IMR-90 (cell line): Measurements from ENCODE around the gene CFAP91. TPM values are rescaled to one million over a fixed set of nuclear protein-coding genes. Genes with fewer than 3 reads are reported as not detected.

ENCODE experiments used
- ATAC-seq: fragments of 200-7000 bp; cut with Tn5 transposase; 2 replicates; pipeline ENCODE4 v1.9.1; 2020; ENCODE audit warnings: low read depth, mild to moderate bottlenecking, moderate library complexity
- BruUV-seq: library from RNA; stranded (reverse); fragments of 400-500 nt; replicated peaks from 2 replicates; lab custom pipeline; 2021; lab: Mats Ljungman, UMichigan
- CTCF ChIA-PET: fragments of 300-600 bp; formaldehyde crosslinking; extraction: SDS; loops from one replicate; lab custom pipeline; 2021; ENCODE audit warnings: antibody characterized with exemption; lab: Yijun Ruan, JAX
- POLR2A ChIA-PET: fragments of 300-600 bp; sonication (Branson Sonifier 250); formaldehyde crosslinking; loops from one replicate; lab custom pipeline; 2022; ENCODE audit warnings: antibody characterized with exemption; ENCODE audit not compliant: unreplicated experiment; lab: Charles Lee
- DNase-seq: peaks from one replicate; pipeline ENCODE4 v3.0.0; 2013
- H2AFZ ChIP-seq: replicated peaks from 2 replicates; pipeline ENCODE3; 2013; ENCODE audit warnings: low read length, mild to moderate bottlenecking; ENCODE audit not compliant: poor library complexity
- H2AK5ac ChIP-seq: 2 replicates; pipeline ENCODE4 v1.6.1; 2013; ENCODE audit warnings: low read depth, low read length, inconsistent platforms
- H2AK9ac ChIP-seq: replicated peaks from 2 replicates; pipeline ENCODE3; 2013; ENCODE audit warnings: mild to moderate bottlenecking, low read depth, low read length, moderate library complexity; ENCODE audit not compliant: poor library complexity
- H2BK120ac ChIP-seq: 2 replicates; pipeline ENCODE4 v1.6.1; 2013; ENCODE audit warnings: low read depth, low read length, inconsistent platforms
- H2BK15ac ChIP-seq: 3 replicates; pipeline ENCODE4 v1.6.1; 2013; ENCODE audit warnings: low read depth, low read length, inconsistent platforms
- H2BK20ac ChIP-seq: 2 replicates; pipeline ENCODE4 v1.6.1; 2013; ENCODE audit warnings: low read depth, mild to moderate bottlenecking, inconsistent platforms, low read length, moderate library complexity
- H2BK5ac ChIP-seq: 2 replicates; pipeline ENCODE4 v1.6.1; 2013; ENCODE audit warnings: mild to moderate bottlenecking, low read depth, low read length, inconsistent platforms; ENCODE audit not compliant: poor library complexity, severe bottlenecking
- H3K14ac ChIP-seq: replicated peaks from 2 replicates; pipeline ENCODE4 v1.6.1; 2013; ENCODE audit warnings: low read depth, low read length, inconsistent platforms
- H3K18ac ChIP-seq: 2 replicates; pipeline ENCODE4 v1.6.1; 2013; ENCODE audit warnings: low read depth, low read length, control low read depth
- H3K23ac ChIP-seq: 2 replicates; pipeline ENCODE4 v1.6.1; 2013; ENCODE audit warnings: low read depth, low read length, inconsistent platforms
- H3K27ac ChIP-seq: 2 replicates; pipeline ENCODE4 v1.5.1; 2013; ENCODE audit warnings: mild to moderate bottlenecking, control low read depth, low read length; ENCODE audit not compliant: insufficient read depth
- H3K27me3 ChIP-seq: 2 replicates; pipeline ENCODE4 v1.6.1; 2013; ENCODE audit warnings: low read length; ENCODE audit not compliant: control insufficient read depth, insufficient read depth
- H3K36me3 ChIP-seq: 2 replicates; pipeline ENCODE4 v1.6.1; 2013; ENCODE audit warnings: low read length, mixed read lengths; ENCODE audit not compliant: control insufficient read depth, insufficient read depth
- H3K4ac ChIP-seq: 2 replicates; pipeline ENCODE4 v1.6.1; 2013; ENCODE audit warnings: low read depth, low read length, inconsistent platforms
- H3K4me1 ChIP-seq: 2 replicates; pipeline ENCODE4 v1.6.1; 2013; ENCODE audit warnings: low read length, mixed read lengths; ENCODE audit not compliant: control insufficient read depth, insufficient read depth
- H3K4me2 ChIP-seq: 2 replicates; pipeline ENCODE4 v1.6.1; 2013; ENCODE audit warnings: low read depth, mild to moderate bottlenecking, control low read depth, low read length, moderate library complexity
- H3K4me3 ChIP-seq: 2 replicates; pipeline ENCODE4 v1.5.1; 2013; ENCODE audit warnings: low read depth, mild to moderate bottlenecking, control low read depth, low read length, moderate library complexity; ENCODE audit not compliant: insufficient read depth
- H3K56ac ChIP-seq: 2 replicates; pipeline ENCODE4 v1.6.1; 2013; ENCODE audit warnings: low read length, inconsistent platforms; ENCODE audit not compliant: insufficient read depth; ENCODE audit errors: extremely low read depth
- H3K79me1 ChIP-seq, 2 experiments: 2 replicates each; pipeline ENCODE4 v1.6.1; 2013; ENCODE audit warnings: low read length in 2 of 2, inconsistent platforms in 1 of 2, low read depth in 1 of 2
- H3K9ac ChIP-seq: 2 replicates; pipeline ENCODE4 v1.6.1; 2013; ENCODE audit warnings: low read depth, low read length, control low read depth
- H3K9me1 ChIP-seq: 2 replicates; pipeline ENCODE4 v1.6.1; 2013; ENCODE audit warnings: low read length, inconsistent platforms; ENCODE audit not compliant: insufficient read depth
- H3K9me3 ChIP-seq: 2 replicates; pipeline ENCODE4 v1.6.1; 2013; ENCODE audit warnings: low read length; ENCODE audit not compliant: control insufficient read depth, insufficient read depth
- H4K20me1 ChIP-seq: 2 replicates; pipeline ENCODE4 v1.6.1; 2013; ENCODE audit warnings: low read length, inconsistent platforms; ENCODE audit not compliant: insufficient read depth
- H4K5ac ChIP-seq: 2 replicates; pipeline ENCODE4 v1.6.1; 2013; ENCODE audit warnings: mild to moderate bottlenecking, low read depth, low read length, control low read depth
- H4K8ac ChIP-seq, 2 experiments: 2 replicates each; pipeline ENCODE4 v1.6.1; 2013; ENCODE audit warnings: low read depth in 2 of 2, low read length in 2 of 2, control low read depth in 1 of 2, inconsistent platforms in 1 of 2
- H4K91ac ChIP-seq: 2 replicates; pipeline ENCODE4 v1.6.1; 2013; ENCODE audit warnings: low read depth, low read length, inconsistent platforms; ENCODE audit not compliant: insufficient read depth
- BHLHE40 ChIP-seq: fragments of 150-350 bp; IDR thresholded peaks from 2 replicates; pipeline ENCODE4 v1.6.1; 2016; ENCODE audit warnings: mild to moderate bottlenecking, low read depth, low read length
- CEBPB ChIP-seq: IDR thresholded peaks from 2 replicates; pipeline ENCODE4 v1.6.1; 2012; ENCODE audit warnings: low read depth, low read length, improper control_type of control experiment
- CHD1 ChIP-seq: IDR thresholded peaks from 2 replicates; pipeline ENCODE4 v1.6.1; 2012; ENCODE audit warnings: low read depth, low read length, improper control_type of control experiment
- ELK1 ChIP-seq: fragments of 150-350 bp; IDR thresholded peaks from 2 replicates; pipeline ENCODE4 v1.6.1; 2016; ENCODE audit warnings: low read depth, mild to moderate bottlenecking, low read length, moderate library complexity, borderline replicate concordance
- FOS ChIP-seq: fragments of 150-350 bp; IDR thresholded peaks from 2 replicates; pipeline ENCODE4 v1.6.1; 2016; ENCODE audit warnings: low read depth, low read length
- MAZ ChIP-seq: IDR thresholded peaks from 2 replicates; pipeline ENCODE4 v1.6.1; 2012; ENCODE audit warnings: low read depth, mild to moderate bottlenecking, low read length, improper control_type of control experiment, moderate library complexity, borderline replicate concordance
- NFE2L2 ChIP-seq: fragments of 150-350 bp; IDR thresholded peaks from 2 replicates; pipeline ENCODE4 v1.6.1; 2016; ENCODE audit warnings: low read depth, mild to moderate bottlenecking, low read length
- POLR2A ChIP-seq: IDR thresholded peaks from 2 replicates; pipeline ENCODE4 v1.6.1; 2012; ENCODE audit warnings: mild to moderate bottlenecking, low read depth, low read length
- RAD21 ChIP-seq: IDR thresholded peaks from 2 replicates; pipeline ENCODE4 v1.6.1; 2012; ENCODE audit warnings: low read length, improper control_type of control experiment
- RCOR1 ChIP-seq: IDR thresholded peaks from 2 replicates; pipeline ENCODE4 v1.6.1; 2012; ENCODE audit warnings: mild to moderate bottlenecking, low read length, improper control_type of control experiment; ENCODE audit not compliant: insufficient replicate concordance
- RFX5 ChIP-seq: IDR thresholded peaks from 2 replicates; pipeline ENCODE4 v1.8.0; 2012; ENCODE audit warnings: low read depth, mild to moderate bottlenecking, low read length, moderate library complexity
- SMC3 ChIP-seq: fragments of 150-350 bp; IDR thresholded peaks from 2 replicates; pipeline ENCODE4 v1.6.1; 2016; ENCODE audit warnings: low read depth, mild to moderate bottlenecking, antibody characterized with exemption, low read length, moderate library complexity
- WGBS, 2 experiments: methylation state at CpG; one replicate each; pipeline versions ENCODE4 v1.1.5 to v1.1.7; 2013; ENCODE audit warnings: missing lambda C conversion rate in 2 of 2; ENCODE audit not compliant: insufficient read length in 1 of 2; ENCODE audit errors: extremely low coverage in 2 of 2; 5-methylcytosine and 5-hydroxymethylcytosine counted together
- dilution Hi-C: fragments of 300-500 bp; cut with HindIII; formaldehyde crosslinking; loops from one replicate; pipeline ENCODE4 v1.14.3; 2018; ENCODE audit warnings: low sequenced_read_pairs; ENCODE audit not compliant: unreplicated experiment
- in situ Hi-C: fragments of 300-500 bp; cut with MboI; formaldehyde crosslinking; loops from 3 replicates; pipeline ENCODE4 v1.14.3; 2019; ENCODE audit warnings: low sequenced_read_pairs, inconsistent platforms, mixed read lengths
- intact Hi-C: fragments of 100-400 bp; cut with micrococcal nuclease; formaldehyde crosslinking; loops from 2 replicates; pipeline ENCODE4 v1.10.0; 2022
- polyA plus RNA-seq, 3 experiments: library from polyadenylated mRNA; depleted of rRNA; stranded (reverse); fragments of >200 nt; gene quantifications; 2 replicates each; pipeline ENCODE4 v1.2.3, GENCODE V29; 2012; ENCODE audit warnings: low replicate concordance in 1 of 3
- total RNA-seq: library from RNA; depleted of rRNA; stranded (reverse); fragments of >200 nt; gene quantifications from 2 replicates; pipeline ENCODE4 v1.2.3, GENCODE V29; 2012

CFAP91 gene
- total and polyA plus RNA-seq, 2 of the 4 experiments (the other 2 are of a cell fraction), result not detected

- ATAC-seq (no peak), DNase-seq (no peak)
- no TSS peak for BruUV-seq
- Histone ChIP-seq H4K20me1 (no peaks in the 10 kb centered on the region), H3K18ac (no peak overlapping the region), H3K9me1 (no peaks in the 10 kb centered on the region), H3K23ac (no peak overlapping the region), H3K4ac (no peak overlapping the region), H3K27me3 (no peaks in the 10 kb centered on the region), H4K5ac (no peak overlapping the region), H4K91ac (no peak overlapping the region), H3K4me2 (no peak overlapping the region), H3K56ac (no peak overlapping the region), H3K36me3 (no peaks in the 10 kb centered on the region), H3K27ac (no peak overlapping the region), H2AFZ (no peak overlapping the region), H3K9ac (no peak overlapping the region), H2BK15ac (no peak overlapping the region), H3K14ac (no peak overlapping the region), H2AK5ac (no peak overlapping the region), H2BK120ac (no peak overlapping the region), H2AK9ac (no peak overlapping the region), H2BK20ac (no peak overlapping the region), H3K4me3 (no peak overlapping the region), H3K9me3 (no peaks in the 10 kb centered on the region), H3K4me1 (peaks cover 2% of the 10 kb centered on the region; the same call in 1 of the 2 replicates), H4K8ac (no peak overlapping the region), H3K79me1 (no peaks in the 10 kb centered on the region), H2BK5ac (no peak overlapping the region)
- TF ChIP-seq RFX5 (no peak), NFE2L2 (no peak), CEBPB (no peak), BHLHE40 (no peak), MAZ (no peak), ELK1 (no peak), FOS (no peak), CHD1 (no peak), POLR2A (no peak), SMC3 (no peak), RAD21 (no peak), RCOR1 (no peak)
- POLR2A ChIA-PET, result no interaction called here
- dilution Hi-C loops (no loop called here), in situ Hi-C loops (no loop called here), intact Hi-C loops (no loop called here)
- CTCF ChIA-PET, result interaction anchor here (0.5 kb wide), 1 partner anchor 489 kb away, joined by 4 read pairs; no protein-coding TSS in a partner anchor
- 90% methylated on average over 3 of the region's 4 CpGs; no CpG with 5 or more reads in 1 of the 2 experiments for WGBS, 2 experiments
Measured at GRCh38 chr3:119664370-119664769, 38.5 kb upstream of the CFAP91 start.
